ENCODE data around the gene COL6A3. TPM values are rescaled to one million over a fixed set of nuclear protein-coding genes. Genes with fewer than 3 reads are reported as not detected.

Gene COL6A3
- total RNA-seq = 649 and 1,527 TPM in 2 replicates

GRCh38 chr2:237413777-237414661 lies at the start of gene COL6A3:
TSS of gene COL6A3 (minus strand) at chr2:237414164. CDS start at chr2:237396817, 17,347 bp downstream.

Other genes starting within 250 kb of the COL6A3 start
- gene MLPH, start 73.1 kb upstream of the COL6A3 start, total RNA-seq = 11.7 and 23.2 TPM in 2 replicates
- gene PRLH, start 152.4 kb upstream of the COL6A3 start, total RNA-seq = not detected in 2 replicates
- gene RAB17, start 176.6 kb upstream of the COL6A3 start, total RNA-seq = 0.68 and 1.6 TPM in 2 replicates
- gene LRRFIP1, start 213.4 kb upstream of the COL6A3 start, total RNA-seq = 51.4 and 71.6 TPM in 2 replicates

Data from pericardium fibroblast (primary cell).